DMS 273 (cell line): ENCODE results near the gene CTCFL.
"Not testable (repeated sequence)": the region's sequence is repeated elsewhere in the genome, so short reads cannot be mapped to it uniquely, and the experiment has no call there.

ENCODE experiments used
- DNase-seq: peaks from one replicate; lab custom pipeline; 2025; ENCODE audit not compliant: unreplicated experiment; lab: John Stamatoyannopoulos, UW

CTCFL gene

GRCh38 chr20:57536771-57537724 lies 12.1 kb upstream of the CTCFL start:
- no peak for DNase-seq

DNA sequence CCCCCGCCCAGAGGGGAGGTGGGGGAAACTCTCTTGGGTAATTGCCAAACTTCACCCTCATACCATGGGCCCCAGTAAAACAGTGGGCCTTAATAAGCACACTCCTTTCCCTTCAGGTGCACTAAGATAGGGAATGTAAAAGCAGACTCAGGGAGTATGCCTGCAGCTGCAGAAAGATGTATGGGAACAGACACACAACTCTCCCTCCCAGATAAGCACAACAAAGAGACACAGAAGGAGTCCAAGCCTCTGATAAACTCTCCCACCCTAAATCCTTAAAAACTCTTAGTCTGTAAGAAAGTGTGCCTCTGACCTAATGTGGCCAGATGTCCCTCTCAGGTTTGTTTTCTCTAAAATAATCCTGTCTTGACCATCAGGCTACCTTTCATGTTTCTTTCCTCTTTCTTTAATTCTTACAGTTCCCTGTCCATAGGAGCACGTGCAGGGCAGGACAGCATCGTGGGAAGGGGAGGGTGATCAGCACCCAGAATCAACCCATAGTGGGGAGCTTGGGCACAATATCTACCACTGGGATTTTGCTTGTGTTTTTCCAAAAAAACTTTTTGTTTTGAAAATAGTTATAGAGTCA lies 11.3 kb upstream of the CTCFL start:
- no peak for DNase-seq

DNA sequence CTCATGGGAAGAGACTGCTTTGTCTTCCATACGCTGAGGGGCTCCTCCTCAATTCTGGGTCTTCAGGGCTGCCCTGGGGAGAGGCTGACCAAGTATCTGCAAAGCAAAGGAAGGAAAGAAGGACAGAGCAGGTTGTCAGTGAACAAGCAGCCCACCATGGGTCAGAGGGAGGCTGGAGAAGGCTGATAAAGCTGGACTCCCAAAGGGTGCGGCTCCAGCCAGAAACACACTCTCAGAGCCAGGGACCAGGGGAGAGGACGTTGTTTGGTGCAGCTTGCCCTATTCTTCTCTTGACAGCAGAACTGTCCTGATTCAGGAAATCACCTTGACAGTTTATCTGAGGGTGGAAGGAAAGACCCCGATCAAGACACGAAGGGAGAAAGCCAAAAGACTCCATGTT lies 10.4 kb upstream of the CTCFL start:
- DNase-seq: no peak

- DNase-seq: no peak
Observed at GRCh38 chr20:57532104-57532503, 7.2 kb upstream of the CTCFL start.

GRCh38 chr20:57530327-57530981 lies 5.5 kb upstream of the CTCFL start:
- no peak for DNase-seq

DNA sequence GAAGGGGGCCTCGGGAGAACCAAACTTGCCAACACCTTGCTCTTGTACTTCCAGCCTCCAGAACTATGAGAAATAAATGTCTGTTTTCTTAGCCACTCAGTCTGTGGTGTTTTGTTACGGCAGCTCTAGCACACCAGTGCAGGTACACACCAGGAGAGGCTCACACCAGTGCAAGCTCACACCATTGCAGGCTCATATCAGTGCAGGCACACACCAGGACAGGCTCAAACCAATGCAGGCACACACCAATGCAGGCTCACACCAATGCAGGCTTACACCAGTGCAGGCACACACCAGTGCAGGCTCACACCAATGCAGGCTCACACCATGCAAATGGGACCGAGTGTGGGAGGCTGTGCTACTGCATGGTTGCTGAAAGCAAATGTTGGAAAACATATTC lies 4.9 kb upstream of the CTCFL start:
- no peak for DNase-seq

GRCh38 chr20:57529160-57529585 lies 4.2 kb upstream of the CTCFL start:
- no peak for DNase-seq

- no peak for DNase-seq
Observed at GRCh38 chr20:57528148-57528547, 3.2 kb upstream of the CTCFL start.

- DNase-seq: no peak
Observed at GRCh38 chr20:57527728-57528127, 2.8 kb upstream of the CTCFL start.

GRCh38 chr20:57526885-57527460 lies 2.0 kb upstream of the CTCFL start:
- no peak for DNase-seq

DNA sequence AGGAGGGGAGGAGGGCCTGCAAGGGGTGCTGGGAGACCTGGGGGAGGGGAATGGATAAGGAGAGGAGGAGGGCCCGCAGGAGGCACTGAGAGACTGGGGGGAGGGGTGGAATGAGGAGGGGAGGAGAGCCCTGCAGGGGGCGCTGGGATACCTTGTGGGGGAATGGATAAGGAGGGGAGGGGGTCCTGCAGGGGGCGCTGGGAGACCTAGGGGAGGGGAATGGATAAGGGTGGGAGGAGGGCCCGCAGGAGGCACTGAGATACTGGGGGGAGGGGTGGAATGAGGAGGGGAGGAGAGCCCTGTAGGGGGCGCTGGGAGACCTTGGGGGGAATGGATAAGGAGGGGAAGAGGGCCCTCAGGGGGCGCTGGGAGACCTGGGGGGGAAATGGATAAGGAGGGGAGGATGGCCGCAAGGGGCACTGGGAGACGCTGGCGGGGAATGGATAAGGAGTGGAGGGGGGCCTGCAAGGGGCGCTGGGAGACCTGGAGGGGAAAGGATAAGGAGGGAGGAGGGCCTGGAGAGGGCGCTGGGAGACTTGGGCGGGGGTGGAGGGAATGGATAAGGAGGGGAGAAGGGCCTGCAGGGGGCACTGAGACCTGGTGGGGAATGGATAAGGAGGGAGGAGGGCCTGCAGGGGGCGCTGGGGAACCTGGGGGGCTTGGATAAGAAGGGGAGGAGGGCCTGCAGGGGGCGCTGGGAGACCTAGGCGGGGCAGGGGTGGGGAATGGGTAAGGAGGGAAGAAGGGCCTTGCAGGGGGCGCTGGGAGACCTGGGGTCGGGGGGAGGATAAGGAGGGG lies 1.3 kb upstream of the CTCFL start:
- DNase-seq: peak; percentile 51

DNA sequence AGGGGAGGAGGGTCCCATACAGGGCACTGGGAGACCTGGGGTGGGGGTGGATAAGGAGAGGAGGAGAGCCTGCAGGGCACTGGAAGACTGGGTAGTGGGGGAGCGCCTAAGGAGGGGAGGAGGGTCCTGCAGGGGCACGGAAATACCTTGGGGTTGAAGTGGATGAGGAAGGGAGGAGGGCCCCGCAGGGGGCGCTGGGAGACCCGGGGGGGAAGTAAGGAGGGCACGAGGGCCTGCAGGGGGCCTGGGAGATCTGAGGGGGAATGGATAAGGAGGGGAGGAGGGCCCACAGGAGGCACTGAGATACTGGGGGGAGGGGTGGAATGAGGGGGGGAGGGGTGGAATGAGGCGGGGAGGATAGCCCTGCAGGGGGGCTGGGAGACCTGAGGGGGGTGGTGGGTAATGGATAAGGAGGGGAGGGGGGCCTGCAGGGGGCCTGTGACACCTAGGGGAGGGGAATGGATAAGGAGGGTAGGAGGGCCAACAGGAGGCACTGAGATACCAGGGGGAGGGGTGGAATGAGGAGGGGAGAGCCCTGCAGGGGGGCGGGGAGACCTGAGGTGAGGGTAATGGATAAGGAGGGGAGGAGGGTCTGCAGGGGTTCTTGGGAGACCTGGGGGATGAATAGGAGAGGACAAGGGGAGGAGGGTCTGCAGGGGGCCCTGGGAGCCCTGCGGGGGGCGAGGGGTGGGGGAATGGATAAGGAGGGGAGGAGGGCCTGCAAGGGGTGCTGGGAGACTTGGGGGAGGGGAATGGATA lies 567 bp upstream of the CTCFL start:
- no peak for DNase-seq

- DNase-seq: no peak
Observed at GRCh38 chr20:57523782-57524181, 1.2 kb downstream of the CTCFL start.

DNA sequence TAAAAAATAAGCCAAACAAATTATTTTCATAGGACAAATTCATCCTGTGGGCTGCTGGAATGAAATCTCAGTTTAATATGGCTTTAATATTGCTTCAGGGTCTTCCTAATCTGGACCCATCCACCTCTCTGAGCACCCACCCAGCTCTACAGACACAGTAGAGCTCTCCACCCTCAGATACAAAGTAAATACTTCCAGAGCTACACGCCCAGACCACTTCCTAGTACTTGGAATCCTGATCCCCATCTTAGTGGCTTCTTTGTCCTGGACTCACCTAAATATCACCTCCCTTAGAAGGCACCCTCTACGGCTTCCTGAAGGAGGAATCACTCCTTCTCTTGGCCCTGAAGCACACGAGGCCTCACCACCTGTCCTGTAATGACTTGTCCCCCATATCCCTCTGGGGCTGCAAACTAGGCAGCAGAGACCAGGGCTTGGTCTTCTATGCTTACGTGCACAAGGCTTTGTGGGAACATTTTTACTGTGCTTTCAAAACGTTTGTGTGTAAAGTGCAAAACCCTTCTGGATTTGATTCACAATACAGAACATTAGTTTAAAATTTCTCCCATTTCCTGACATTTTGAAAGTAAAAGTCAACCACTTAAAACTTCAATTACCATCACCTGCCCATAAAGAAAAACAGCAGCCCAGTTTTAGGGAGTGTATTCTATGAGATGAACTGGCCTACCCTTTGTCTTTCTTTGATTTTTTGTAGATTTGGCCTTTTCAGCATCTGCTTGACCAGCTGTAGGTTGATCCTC lies 2.4 kb downstream of the CTCFL start:
- no peak for DNase-seq

GRCh38 chr20:57517904-57518303 lies 7.0 kb downstream of the CTCFL start:
- no peak for DNase-seq

GRCh38 chr20:57514273-57514751 lies 10.6 kb downstream of the CTCFL start:
- DNase-seq: peak; percentile 89

- no peak for DNase-seq
Observed at GRCh38 chr20:57513199-57513598, 11.7 kb downstream of the CTCFL start.

- DNase-seq: no peak
Observed at GRCh38 chr20:57512432-57512831, 12.5 kb downstream of the CTCFL start.

GRCh38 chr20:57511709-57512108 lies 13.2 kb downstream of the CTCFL start:
- DNase-seq: not testable (repeated sequence)
